Immature natural killer cell (primary cell): ENCODE results near the gene L3MBTL3. TPM values are rescaled to one million over a fixed set of nuclear protein-coding genes. Genes with fewer than 3 reads are reported as not detected.

Experiments used
- DNase-seq, 3 donors: peaks; one replicate each; pipeline ENCODE4 v3.0.0; 2022; ENCODE audit warnings: mixed read lengths in 1 of 3
- H3K27ac Mint-ChIP-seq, 6 donors: one replicate each; pipeline ENCODE4 v1.8.0; 2020; ENCODE audit warnings: mixed read lengths in 6 of 6, mild to moderate bottlenecking in 5 of 6, inconsistent platforms in 4 of 6, moderate library complexity in 3 of 6
- H3K27me3 Mint-ChIP-seq, 3 donors: one replicate each; pipeline ENCODE4 v1.8.0; 2020 to 2021; ENCODE audit warnings: low read depth in 3 of 3, mild to moderate bottlenecking in 3 of 3, mixed read lengths in 3 of 3, moderate library complexity in 3 of 3, inconsistent platforms in 1 of 3
- H3K36me3 Mint-ChIP-seq, 3 donors: one replicate each; pipeline ENCODE4 v1.8.0; 2020; ENCODE audit warnings: mixed read lengths in 3 of 3, inconsistent platforms in 2 of 3, mild to moderate bottlenecking in 2 of 3
- H3K4me1 Mint-ChIP-seq, 2 donors: one replicate each; pipeline ENCODE4 v1.8.0; 2020; ENCODE audit warnings: inconsistent platforms in 2 of 2, mild to moderate bottlenecking in 2 of 2, mixed read lengths in 2 of 2, moderate library complexity in 1 of 2
- H3K4me3 Mint-ChIP-seq, 5 donors: one replicate each; pipeline ENCODE4 v1.8.0; 2020; ENCODE audit warnings: mild to moderate bottlenecking in 5 of 5, mixed read lengths in 5 of 5, inconsistent platforms in 3 of 5, moderate library complexity in 3 of 5
- H3K9me3 Mint-ChIP-seq, 6 donors: one replicate each; pipeline ENCODE4 v1.8.0; 2020; ENCODE audit warnings: mild to moderate bottlenecking in 6 of 6, mixed read lengths in 6 of 6, inconsistent platforms in 4 of 6, moderate library complexity in 3 of 6
- polyA plus RNA-seq, 3 donors: library from polyadenylated mRNA; unstranded; fragments of 300-500 nt; fragmentation: Illumina TruSeq; gene quantifications; one replicate each; pipeline ENCODE4 v1.2.3, GENCODE V29; 2021

Gene L3MBTL3
- polyA plus RNA-seq, 3 donors from 2014 or later = 2.3 to 5.3 (median 4.3) TPM

- Mint-ChIP-seq H3K27me3 (no peaks in the 10 kb centered on the region), H3K4me3 (no peak overlapping the region), H3K27ac (peak overlapping the region in 3 of 6 donors; percentile 6 to 64 (median 54)), H3K9me3 (no peaks in the 10 kb centered on the region), H3K36me3 (peaks cover 0 to 5% (median 4%) of the 10 kb centered on the region in 3 donors), H3K4me1 (peaks cover 18 to 46% of the 10 kb centered on the region in 2 donors)
- no peak for DNase-seq
Measured at GRCh38 chr6:130035211-130035610, 16.8 kb downstream of the L3MBTL3 start.

- H3K36me3 Mint-ChIP-seq = peaks cover 0 to 9% (median 4%) of the 10 kb centered on the region in 3 donors
- no peak overlapping the region for H3K4me3 Mint-ChIP-seq
- no peaks in the 10 kb centered on the region for H3K9me3 Mint-ChIP-seq
- H3K27me3 Mint-ChIP-seq = no peaks in the 10 kb centered on the region
- peaks cover 20 to 59% of the 10 kb centered on the region in 2 donors for H3K4me1 Mint-ChIP-seq
- no peak overlapping the region for H3K27ac Mint-ChIP-seq
- DNase-seq = no peak
Measured at GRCh38 chr6:130037207-130037811, 18.9 kb downstream of the L3MBTL3 start.

GRCh38 chr6:130041594-130041993, 23.2 kb downstream of the L3MBTL3 start:
- H3K4me1 Mint-ChIP-seq = peaks cover 9 to 21% of the 10 kb centered on the region in 2 donors
- H3K4me3 Mint-ChIP-seq = no peak overlapping the region
- H3K27me3 Mint-ChIP-seq = no peaks in the 10 kb centered on the region
- H3K27ac Mint-ChIP-seq = no peak overlapping the region
- DNase-seq = no peak
- peaks cover 13 to 22% (median 22%) of the 10 kb centered on the region in 3 donors for H3K36me3 Mint-ChIP-seq
- no peaks in the 10 kb centered on the region for H3K9me3 Mint-ChIP-seq

DNA sequence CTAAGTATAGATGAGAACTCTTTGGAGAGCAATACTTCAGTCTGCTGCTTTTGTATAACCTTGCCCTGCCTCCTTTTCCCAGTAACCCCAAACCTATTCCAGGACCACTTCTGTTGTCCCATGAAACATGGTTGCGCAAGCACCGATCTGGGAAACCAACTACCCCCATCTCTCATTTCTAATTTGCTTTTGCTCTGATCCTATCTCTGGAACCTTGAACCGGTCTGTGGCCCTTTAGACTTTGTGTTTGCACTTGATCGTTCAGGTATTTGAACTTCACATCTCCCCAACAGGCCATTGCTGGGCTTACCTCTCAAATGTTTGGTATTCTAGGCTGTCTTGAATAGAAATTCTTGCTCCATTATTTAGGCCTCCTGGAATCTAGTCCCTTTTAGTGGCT, 25.0 kb downstream of the L3MBTL3 start:
- Mint-ChIP-seq H3K4me1 (peaks cover 4 to 12% of the 10 kb centered on the region in 2 donors), H3K36me3 (peaks cover 13 to 23% (median 22%) of the 10 kb centered on the region in 3 donors), H3K27ac (no peak overlapping the region), H3K27me3 (no peaks in the 10 kb centered on the region), H3K9me3 (no peaks in the 10 kb centered on the region), H3K4me3 (no peak overlapping the region)
- DNase-seq = no peak

- Mint-ChIP-seq H3K9me3 (no peaks in the 10 kb centered on the region), H3K4me1 (peaks cover 4 to 12% of the 10 kb centered on the region in 2 donors), H3K4me3 (no peak overlapping the region), H3K27ac (no peak overlapping the region), H3K36me3 (peaks cover 24 to 33% (median 32%) of the 10 kb centered on the region in 3 donors), H3K27me3 (no peaks in the 10 kb centered on the region)
- DNase-seq = no peak
Measured at GRCh38 chr6:130045622-130046021, 27.2 kb downstream of the L3MBTL3 start.

- Mint-ChIP-seq H3K36me3 (peaks cover 24 to 40% (median 36%) of the 10 kb centered on the region in 3 donors), H3K27me3 (no peaks in the 10 kb centered on the region), H3K9me3 (no peaks in the 10 kb centered on the region), H3K4me3 (no peak overlapping the region), H3K4me1 (peaks cover 0 to 2% of the 10 kb centered on the region in 2 donors), H3K27ac (no peak overlapping the region)
- DNase-seq = no peak
Measured at GRCh38 chr6:130046671-130047070, 28.3 kb downstream of the L3MBTL3 start.

DNA sequence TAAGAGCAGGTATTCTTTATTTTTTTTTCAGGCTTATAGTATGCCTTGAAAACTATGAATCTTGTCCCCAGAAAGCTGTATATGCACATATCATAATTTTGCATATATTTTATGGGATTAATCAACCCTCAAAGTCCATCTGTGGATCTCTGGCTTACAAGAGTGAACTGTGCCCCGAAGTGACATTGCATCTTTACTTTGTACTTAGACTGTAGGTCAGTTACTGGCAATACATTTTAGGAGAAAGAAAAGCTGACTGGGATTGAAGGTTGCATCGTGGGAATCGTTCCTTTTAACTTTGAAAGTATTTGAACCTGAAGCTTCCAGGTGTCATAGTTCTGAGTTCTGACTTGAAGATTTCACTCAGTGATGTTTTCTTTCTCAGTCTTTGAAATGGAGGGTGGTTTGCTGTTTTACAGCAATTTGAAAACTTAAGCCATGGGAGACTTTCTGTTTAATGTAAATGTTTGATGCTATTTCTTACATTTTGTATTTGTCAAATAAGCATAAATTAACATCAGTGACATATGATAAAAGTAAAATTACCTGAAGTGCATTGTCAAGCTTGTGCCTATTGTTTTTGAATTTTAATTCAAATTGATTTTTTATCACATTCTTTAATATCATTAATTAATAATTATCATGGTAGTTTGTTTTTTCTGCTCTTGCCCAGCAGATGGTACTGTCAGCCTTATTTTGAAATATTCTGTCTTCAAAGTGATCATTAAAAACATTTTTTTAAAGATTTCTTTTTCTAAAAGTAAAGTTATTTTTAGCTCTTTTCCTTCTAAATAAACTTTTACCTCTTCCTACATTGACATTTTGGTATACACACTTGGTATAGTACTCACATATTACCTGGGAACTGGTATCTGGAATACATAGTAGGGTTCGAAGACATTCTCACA, 29.0 kb downstream of the L3MBTL3 start:
- Mint-ChIP-seq H3K27ac (no peak overlapping the region), H3K4me1 (no peaks in the 10 kb centered on the region), H3K36me3 (peaks cover 25 to 42% (median 39%) of the 10 kb centered on the region in 3 donors), H3K9me3 (no peaks in the 10 kb centered on the region), H3K27me3 (no peaks in the 10 kb centered on the region), H3K4me3 (no peak overlapping the region)
- no peak for DNase-seq

GRCh38 chr6:130050230-130050629, 31.8 kb downstream of the L3MBTL3 start:
- DNase-seq = no peak
- Mint-ChIP-seq H3K4me3 (no peak overlapping the region), H3K27ac (no peak overlapping the region), H3K9me3 (no peaks in the 10 kb centered on the region), H3K36me3 (peaks cover 37 to 55% (median 50%) of the 10 kb centered on the region in 3 donors), H3K27me3 (no peaks in the 10 kb centered on the region), H3K4me1 (no peaks in the 10 kb centered on the region)

- Mint-ChIP-seq H3K27me3 (no peaks in the 10 kb centered on the region), H3K27ac (peak overlapping the region in 1 of 6 donors; percentile 24), H3K4me1 (no peaks in the 10 kb centered on the region), H3K36me3 (peaks cover 46 to 63% (median 62%) of the 10 kb centered on the region in 3 donors), H3K4me3 (no peak overlapping the region), H3K9me3 (no peaks in the 10 kb centered on the region)
- DNase-seq = no peak
Measured at GRCh38 chr6:130054725-130055124, 36.3 kb downstream of the L3MBTL3 start.

- H3K27me3 Mint-ChIP-seq = no peaks in the 10 kb centered on the region
- no peak for DNase-seq
- peaks cover 41 to 58% (median 57%) of the 10 kb centered on the region in 3 donors for H3K36me3 Mint-ChIP-seq
- H3K4me1 Mint-ChIP-seq = no peaks in the 10 kb centered on the region
- H3K9me3 Mint-ChIP-seq = no peaks in the 10 kb centered on the region
- H3K4me3 Mint-ChIP-seq = no peak overlapping the region
- H3K27ac Mint-ChIP-seq = no peak overlapping the region
Measured at GRCh38 chr6:130055271-130055670, 36.9 kb downstream of the L3MBTL3 start.

GRCh38 chr6:130057495-130057894, 39.1 kb downstream of the L3MBTL3 start:
- H3K27me3 Mint-ChIP-seq = no peaks in the 10 kb centered on the region
- H3K9me3 Mint-ChIP-seq = no peaks in the 10 kb centered on the region
- no peak overlapping the region for H3K27ac Mint-ChIP-seq
- H3K36me3 Mint-ChIP-seq = peaks cover 42 to 53% (median 51%) of the 10 kb centered on the region in 3 donors
- no peak for DNase-seq
- no peaks in the 10 kb centered on the region for H3K4me1 Mint-ChIP-seq
- no peak overlapping the region for H3K4me3 Mint-ChIP-seq

- Mint-ChIP-seq H3K9me3 (no peaks in the 10 kb centered on the region), H3K36me3 (peaks cover 31 to 46% (median 42%) of the 10 kb centered on the region in 3 donors), H3K27ac (no peak overlapping the region), H3K4me3 (no peak overlapping the region), H3K4me1 (no peaks in the 10 kb centered on the region), H3K27me3 (no peaks in the 10 kb centered on the region)
- DNase-seq = no peak
Measured at GRCh38 chr6:130063806-130064205, 45.4 kb downstream of the L3MBTL3 start.

DNA sequence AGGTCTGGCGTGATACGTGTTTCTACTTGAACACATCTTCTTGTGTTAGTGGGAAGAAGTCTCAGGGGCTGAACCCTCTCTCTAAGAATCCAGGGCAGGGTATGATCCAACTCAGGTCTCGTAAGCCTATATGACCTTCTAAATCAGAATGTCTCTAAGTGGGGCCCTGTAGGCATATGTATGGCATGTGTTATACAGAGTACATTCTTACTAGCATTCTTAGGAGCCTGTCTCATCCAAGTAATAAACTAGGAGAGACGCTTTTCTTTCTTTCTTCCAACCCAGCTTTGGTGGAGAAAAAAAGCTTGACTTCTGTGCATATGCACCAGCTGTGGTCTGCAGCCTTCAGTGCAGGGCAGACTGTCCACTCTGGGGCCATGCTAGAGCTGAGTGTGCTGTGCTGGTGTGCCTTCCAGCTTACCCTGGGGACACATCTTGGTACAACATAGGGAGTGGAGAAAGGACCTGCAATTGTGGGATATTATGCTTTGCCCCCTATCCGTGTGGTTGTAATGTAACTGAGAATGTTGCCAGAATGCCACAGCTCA, 47.3 kb downstream of the L3MBTL3 start:
- Mint-ChIP-seq H3K36me3 (peaks cover 40 to 59% (median 47%) of the 10 kb centered on the region in 3 donors), H3K4me1 (peaks cover 0 to 6% of the 10 kb centered on the region in 2 donors), H3K27me3 (no peaks in the 10 kb centered on the region), H3K27ac (peak overlapping the region in 1 of 6 donors; percentile 38), H3K4me3 (no peak overlapping the region), H3K9me3 (no peaks in the 10 kb centered on the region)
- no peak for DNase-seq

- H3K27me3 Mint-ChIP-seq = no peaks in the 10 kb centered on the region
- H3K27ac Mint-ChIP-seq = peak overlapping the region in 1 of 6 donors; percentile 30
- no peaks in the 10 kb centered on the region for H3K9me3 Mint-ChIP-seq
- peaks cover 26 to 48% (median 26%) of the 10 kb centered on the region in 3 donors for H3K36me3 Mint-ChIP-seq
- peaks cover 2 to 9% of the 10 kb centered on the region in 2 donors for H3K4me1 Mint-ChIP-seq
- no peak overlapping the region for H3K4me3 Mint-ChIP-seq
- no peak for DNase-seq
Measured at GRCh38 chr6:130069485-130069884, 51.1 kb downstream of the L3MBTL3 start.
